Posterior vena cava (tissue), 2 donors: Measurements from ENCODE around the gene NFATC1. TPM values are rescaled to one million over a fixed set of nuclear protein-coding genes. Genes with fewer than 3 reads are reported as not detected.

Experiments used
- DNase-seq: peaks from one replicate; pipeline ENCODE4 v3.0.0-alpha.2; 2020; ENCODE audit warnings: low spot score
- intact Hi-C, 2 donors: fragments of 100-400 bp; cut with DNase I; formaldehyde crosslinking; loops; one replicate each; pipeline versions ENCODE4 v1.14.1 to v1.14.2; 2022 to 2023
- long read RNA-seq, 2 donors: library from polyadenylated mRNA; unstranded; transcript quantifications; one replicate each; pipeline ENCODE4 v2.0.0, GENCODE V29; 2020 to 2021
- total RNA-seq, 2 donors: library from RNA; stranded (reverse); fragmentation: NEBNext Ultra II Directional; extraction: Animal tissue kit (Norgen Biotek cat#: 25700); gene quantifications; one replicate each; pipeline ENCODE4 v1.2.1, GENCODE V29; 2021
- donor health status: DM: yes; HTN: yes; CAD: no.
- donor health status: DM: yes; HTN: yes; CAD: no.

Gene NFATC1
- total RNA-seq: 10 to 100 TPM; 23.9 to 26.9 TPM
- long read RNA-seq, donor 1, partial matches to known transcripts: 8 of 10 reads
- long read RNA-seq, donor 1, other reads (novel, unspliced or antisense): 2 of 10 reads
- long read RNA-seq, donor 2, partial matches to known transcripts: 11 of 19 reads
- long read RNA-seq, donor 2, other reads (novel, unspliced or antisense): 8 of 19 reads

DNA sequence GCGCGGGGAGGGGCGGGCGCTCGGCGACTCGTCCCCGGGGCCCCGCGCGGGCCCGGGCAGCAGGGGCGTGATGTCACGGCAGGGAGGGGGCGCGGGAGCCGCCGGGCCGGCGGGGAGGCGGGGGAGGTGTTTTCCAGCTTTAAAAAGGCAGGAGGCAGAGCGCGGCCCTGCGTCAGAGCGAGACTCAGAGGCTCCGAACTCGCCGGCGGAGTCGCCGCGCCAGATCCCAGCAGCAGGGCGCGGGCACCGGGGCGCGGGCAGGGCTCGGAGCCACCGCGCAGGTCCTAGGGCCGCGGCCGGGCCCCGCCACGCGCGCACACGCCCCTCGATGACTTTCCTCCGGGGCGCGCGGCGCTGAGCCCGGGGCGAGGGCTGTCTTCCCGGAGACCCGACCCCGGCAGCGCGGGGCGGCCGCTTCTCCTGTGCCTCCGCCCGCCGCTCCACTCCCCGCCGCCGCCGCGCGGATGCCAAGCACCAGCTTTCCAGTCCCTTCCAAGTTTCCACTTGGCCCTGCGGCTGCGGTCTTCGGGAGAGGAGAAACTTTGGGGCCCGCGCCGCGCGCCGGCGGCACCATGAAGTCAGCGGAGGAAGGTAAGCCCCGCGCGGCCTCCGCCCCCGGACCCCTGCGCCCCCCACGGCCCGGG lies at the start of gene NFATC1:
Gene NFATC1 (plus strand): TSS at position 170 of the 644 bp plus-strand sequence. CDS start 295 bp downstream, at position 465.
- intact Hi-C loops: no loop called here

GRCh38 chr18:79345981-79346380 lies 49.7 kb upstream of the NFATC1 start:
- intact Hi-C loops: no loop called here
- no peak for DNase-seq

More for the DNA sequence above, at the start of gene NFATC1:
- DNase-seq: peak; percentile 97

- intact Hi-C loops: no loop called here
- DNase-seq: no peak
Measured at GRCh38 chr18:79348066-79348465, 47.7 kb upstream of the NFATC1 start.

GRCh38 chr18:79352432-79352831 lies 43.3 kb upstream of the NFATC1 start:
- no peak for DNase-seq
- intact Hi-C loops: no loop called here

DNA sequence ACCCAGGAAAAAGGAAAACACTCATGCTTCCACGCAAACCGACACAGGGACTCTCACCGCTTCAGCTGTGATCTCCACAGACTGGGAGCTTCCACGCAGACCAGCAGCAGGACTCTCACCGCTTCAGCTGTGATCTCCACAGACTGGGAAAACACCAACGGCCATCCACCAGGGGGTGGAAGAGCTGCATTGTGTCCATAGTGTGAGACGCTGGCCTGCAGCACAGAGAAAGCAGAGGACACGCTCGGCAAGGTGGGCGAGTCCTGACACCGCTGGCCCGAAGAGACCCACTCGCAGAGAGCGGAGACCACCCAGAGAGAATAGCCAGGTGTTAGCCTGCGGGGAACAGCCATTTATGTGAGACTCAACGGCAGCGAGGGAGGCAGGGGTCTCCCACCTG lies 42.5 kb upstream of the NFATC1 start:
- no peak for DNase-seq
- intact Hi-C loops: no loop called here

GRCh38 chr18:79354350-79354749 lies 41.4 kb upstream of the NFATC1 start:
- no peak for DNase-seq
- intact Hi-C loops: no loop called here

DNA sequence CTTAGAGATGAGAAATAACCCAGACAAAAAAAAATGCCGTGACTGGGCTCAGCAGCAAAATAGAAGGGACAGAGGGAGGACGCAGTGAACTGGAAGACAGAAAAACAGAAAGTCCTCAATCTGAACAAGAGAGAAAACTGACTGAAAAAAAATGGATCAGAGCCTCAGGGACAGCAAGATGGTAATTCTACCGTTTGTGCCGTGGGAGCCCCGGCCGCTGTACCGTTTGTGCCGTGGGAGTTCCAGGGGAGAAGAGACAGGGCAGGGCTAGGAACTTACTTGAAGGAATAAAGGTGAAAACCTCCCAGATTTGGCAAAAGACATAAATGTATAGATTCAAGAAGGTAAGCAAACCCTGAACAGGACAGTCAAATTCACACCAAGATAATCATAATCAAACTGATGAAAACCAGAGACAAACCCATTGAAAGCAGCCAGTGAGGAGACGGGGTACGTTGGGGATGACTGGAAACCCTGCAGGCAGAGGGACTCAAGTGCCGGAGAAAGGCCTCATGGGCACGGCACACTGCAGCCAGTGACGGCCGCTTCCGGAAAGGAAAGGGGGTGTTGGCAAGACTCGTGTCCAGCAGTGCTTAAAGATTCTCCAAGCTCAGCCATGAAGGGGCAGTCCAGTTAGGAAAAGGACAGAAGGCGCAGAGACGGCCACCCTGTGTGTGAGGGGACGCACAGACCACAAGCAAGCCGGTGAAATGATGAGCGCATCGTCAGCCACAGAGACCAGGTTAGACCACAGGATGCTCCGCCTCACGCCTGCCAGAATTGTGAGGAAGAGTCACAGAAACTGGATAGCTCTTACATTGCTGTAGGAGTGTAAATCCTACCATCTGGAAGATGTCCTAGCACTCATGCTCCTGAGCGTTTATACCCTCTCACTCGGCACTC lies 40.0 kb upstream of the NFATC1 start:
- DNase-seq: no peak

GRCh38 chr18:79356435-79356834 lies 39.3 kb upstream of the NFATC1 start:
- intact Hi-C loops: no loop called here
- DNase-seq: no peak

More for the DNA sequence above, 40.0 kb upstream of the NFATC1 start:
- intact Hi-C loops: no loop called here

- DNase-seq: no peak
- intact Hi-C loops: no loop called here
Measured at GRCh38 chr18:79360933-79361332, 34.8 kb upstream of the NFATC1 start.

DNA sequence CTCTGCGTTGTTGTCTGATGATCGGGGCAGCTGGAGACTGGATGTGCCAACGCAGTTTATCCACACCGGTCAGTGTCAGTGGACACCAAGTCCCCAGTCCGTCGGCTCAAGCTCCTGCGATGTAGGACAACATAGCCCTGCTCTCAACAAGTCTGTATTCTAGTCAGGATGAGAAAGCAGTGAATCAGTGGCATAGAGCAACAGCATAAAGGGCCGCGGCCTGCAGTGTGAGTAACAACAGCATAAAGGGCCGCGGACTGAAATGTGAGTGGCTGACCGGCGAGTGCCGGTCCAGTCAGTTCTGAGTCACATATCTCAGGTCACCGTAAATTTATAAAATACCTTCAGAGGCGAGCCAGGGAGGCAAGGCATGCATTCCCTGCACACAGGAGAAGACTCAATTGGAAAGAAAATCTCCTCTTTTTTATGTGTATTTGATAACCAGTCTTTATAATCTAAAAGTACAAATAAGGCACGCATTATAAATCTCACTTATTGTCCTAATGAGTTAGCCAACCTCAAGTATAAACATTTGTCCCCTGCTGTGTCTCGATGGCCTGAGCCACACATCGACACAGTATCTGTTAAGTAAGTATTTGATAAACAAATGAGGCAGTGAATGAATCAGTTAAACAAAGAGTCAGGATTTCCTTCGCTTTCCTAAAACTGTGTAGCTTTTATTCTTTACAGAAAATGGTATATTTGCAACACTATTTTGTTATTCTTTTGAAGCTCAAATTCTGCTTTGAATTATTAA lies 33.8 kb upstream of the NFATC1 start:
- intact Hi-C loops: no loop called here
- DNase-seq: no peak

GRCh38 chr18:79365701-79366100 lies 30.0 kb upstream of the NFATC1 start:
- intact Hi-C loops: no loop called here
- DNase-seq: no peak

DNA sequence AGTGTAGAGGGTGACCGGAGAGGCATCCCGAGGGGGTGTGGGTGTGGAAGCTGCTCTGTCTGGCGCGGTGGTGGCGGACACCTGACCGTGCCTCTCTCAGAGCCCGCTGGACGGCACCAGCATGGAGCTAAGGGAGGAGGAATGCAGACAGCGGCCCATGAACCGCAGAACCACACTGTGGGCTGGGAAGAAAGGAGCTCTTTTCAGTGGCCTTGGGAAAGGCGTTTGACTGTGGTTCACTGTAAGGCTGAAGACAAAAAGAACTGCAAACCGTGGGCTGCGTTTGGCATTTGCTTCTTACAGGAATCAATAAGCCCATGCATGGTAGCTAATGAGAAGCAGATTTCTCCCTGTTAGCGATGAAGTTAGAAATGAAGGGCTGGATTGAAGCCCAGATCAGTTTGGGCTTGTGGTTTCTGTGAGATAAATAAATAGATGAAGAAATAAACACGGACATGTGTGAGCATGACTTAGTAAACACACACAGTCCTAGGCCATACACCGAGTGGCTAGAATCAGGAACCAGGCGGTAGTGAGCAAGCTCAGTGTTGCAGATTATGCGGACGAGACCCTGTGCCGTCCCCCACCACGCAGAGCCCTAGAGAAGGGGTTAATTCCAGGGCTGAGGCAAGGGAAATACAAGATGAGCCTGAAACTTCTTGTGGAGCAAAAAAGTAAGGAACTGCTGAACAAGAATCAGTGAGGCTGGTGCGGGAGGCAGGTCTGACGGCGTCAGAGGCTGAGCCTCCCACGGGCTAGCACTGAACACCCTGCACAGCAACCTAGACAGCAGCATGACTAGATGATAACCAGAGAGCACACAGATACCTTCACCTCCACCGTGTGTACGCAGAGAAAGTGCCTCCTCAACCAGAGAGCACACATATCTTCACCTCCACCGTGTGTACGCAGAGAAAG lies 29.3 kb upstream of the NFATC1 start:
- intact Hi-C loops: no loop called here
- no peak for DNase-seq

GRCh38 chr18:79367480-79367879 lies 28.2 kb upstream of the NFATC1 start:
- DNase-seq: no peak

DNA sequence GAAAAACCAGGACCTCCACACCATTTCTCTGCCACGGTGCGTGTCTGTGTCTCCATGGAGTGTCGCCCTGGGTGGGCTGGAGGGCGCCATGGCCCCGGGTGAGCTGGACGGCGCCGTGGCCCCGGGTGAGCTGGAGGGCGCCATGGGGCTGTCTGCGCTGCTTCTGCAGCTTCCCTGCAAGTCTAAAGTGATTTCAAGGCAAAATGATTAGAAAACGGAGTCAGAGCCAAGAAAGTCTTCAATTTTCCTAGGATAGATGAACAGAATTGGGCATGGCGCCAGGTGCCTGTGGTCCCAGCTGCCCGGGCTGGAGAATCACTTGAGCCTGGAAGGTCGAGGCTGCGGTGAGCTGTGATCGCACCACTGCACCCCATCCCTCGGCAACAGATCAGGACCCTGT lies 27.7 kb upstream of the NFATC1 start:
- no peak for DNase-seq
- intact Hi-C loops: no loop called here

More at GRCh38 chr18:79367480-79367879, 28.2 kb upstream of the NFATC1 start:
- intact Hi-C loops: no loop called here

GRCh38 chr18:79368681-79369080 lies 27.0 kb upstream of the NFATC1 start:
- intact Hi-C loops: no loop called here
- DNase-seq: no peak

DNA sequence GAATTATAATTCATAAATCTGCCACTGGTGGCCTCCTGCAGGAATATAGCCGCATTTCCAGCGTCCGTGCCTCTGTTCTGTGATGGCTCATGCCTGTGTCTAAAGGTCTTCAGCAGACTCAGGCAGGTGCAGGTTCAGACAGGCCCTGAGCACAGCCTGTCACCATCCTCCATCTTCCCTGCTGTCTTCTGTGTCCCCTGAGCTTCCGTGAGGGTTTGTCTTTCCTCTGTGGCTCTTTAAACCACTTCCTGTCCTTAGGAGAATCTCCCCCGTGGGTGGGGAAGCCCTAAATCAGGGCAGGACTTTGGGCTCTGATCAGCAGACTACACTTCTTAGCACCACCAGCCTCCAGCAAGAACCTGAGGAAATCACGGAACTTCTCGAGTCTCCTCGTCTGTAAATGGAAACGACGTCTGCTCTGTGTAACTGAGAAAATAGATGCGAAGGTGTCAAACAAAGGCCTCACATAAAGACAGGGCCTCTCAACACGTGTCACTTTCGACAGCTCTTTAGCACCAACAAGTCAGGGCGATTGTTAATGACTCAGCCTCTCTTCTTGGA lies 24.1 kb upstream of the NFATC1 start:
- intact Hi-C loops: no loop called here

DNA sequence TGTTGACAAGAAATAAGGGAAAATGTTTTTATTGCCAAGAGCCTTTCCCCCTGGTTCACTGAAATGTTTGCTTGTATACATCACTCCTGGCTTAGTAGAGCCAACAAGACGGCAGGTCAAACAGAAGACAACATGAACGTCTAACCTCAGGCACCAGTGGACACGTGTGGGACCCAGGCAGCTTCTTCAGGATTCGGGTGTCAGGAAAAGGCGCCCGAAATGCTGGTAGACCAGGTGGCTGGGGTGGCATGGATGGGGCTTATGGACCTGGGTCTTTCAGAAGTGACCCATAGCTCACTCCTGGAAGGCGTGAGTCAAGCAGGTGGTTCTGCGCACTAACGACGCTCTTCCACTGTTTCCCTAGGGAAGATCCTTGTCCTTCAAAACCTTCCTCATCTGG lies 23.3 kb upstream of the NFATC1 start:
- intact Hi-C loops: no loop called here
- no peak for DNase-seq

More for the DNA sequence above, 24.1 kb upstream of the NFATC1 start:
- DNase-seq: no peak

DNA sequence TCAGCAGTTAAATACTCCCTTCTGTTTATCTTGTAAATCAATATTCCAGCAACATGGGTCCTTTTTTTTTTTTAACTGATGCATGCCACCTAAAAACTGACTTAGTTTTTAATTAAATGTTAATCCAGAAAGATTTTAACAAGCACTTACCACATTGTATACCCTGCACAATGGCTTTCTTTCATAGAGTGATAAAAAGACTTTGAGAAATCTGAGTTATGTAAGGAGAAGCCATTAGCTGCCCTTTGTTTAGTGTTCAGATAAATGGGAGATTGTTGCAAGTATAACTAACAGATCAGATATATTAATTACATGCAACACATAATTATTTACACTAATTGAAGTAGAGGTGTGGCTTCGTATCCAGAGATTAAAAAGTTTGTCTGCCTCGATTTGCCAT lies 22.7 kb upstream of the NFATC1 start:
- DNase-seq: no peak
- intact Hi-C loops: no loop called here
